Jurkat, Clone E6-1 (cell line): ENCODE results near the gene SLC7A11.

Experiments used
- DNase-seq: peaks from one replicate; pipeline ENCODE4 v3.0.0-alpha.2; 2011; ENCODE audit warnings: low read depth, low spot score
- H3K4me3 ChIP-seq: 2 replicates; pipeline ENCODE4 v1.5.1; 2011; ENCODE audit warnings: mild to moderate bottlenecking, low read length, control low read depth, moderate library complexity

Gene SLC7A11

DNA sequence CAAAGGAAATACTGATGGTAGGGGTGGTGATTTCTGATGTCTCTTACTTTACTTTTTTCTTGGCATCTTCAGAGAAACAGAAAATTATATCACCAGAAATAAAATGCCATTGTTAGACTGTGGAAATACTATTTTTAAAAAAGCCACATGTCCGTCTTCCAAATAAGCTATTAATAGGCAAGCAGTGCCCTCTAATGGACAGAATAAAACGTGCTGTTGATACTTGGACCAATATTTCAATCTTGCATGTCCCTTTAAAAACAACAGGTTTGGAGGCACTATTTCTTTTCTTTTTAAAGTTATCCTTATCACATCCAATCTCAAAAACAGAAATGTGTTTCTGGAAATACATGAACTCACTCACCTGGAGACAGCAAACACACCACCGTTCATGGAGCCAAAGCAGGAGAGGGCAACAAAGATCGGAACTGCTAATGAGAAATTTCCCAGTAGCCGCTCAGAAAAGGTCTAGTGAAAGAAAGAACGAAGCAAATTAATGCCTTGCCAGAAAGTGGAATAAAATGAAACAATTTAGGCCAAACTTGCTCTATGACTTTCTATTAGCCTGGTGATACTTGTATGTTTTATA, 59.2 kb downstream of the SLC7A11 start:
- DNase-seq: peak; percentile 31
- H3K4me3 ChIP-seq: no peak overlapping the region

DNA sequence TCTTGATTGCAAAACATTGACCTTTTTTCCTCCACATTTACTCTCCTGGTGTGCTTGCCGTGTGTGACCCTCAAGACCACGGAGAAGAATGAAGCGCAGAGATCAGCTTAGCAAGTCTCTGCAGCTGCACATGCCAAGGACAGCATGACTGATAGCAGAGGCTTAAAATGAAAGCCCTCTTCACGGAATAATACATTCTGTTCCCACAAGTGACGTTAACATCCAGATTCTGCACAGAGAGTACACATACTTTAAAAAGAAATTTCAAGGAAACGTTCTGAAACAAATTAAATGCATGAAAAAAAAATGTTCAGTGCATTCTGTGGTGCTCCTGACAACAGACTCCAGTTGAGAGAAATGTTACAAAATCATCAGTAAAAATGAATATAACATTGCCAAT, 60.9 kb downstream of the SLC7A11 start:
- no peak overlapping the region for H3K4me3 ChIP-seq
- DNase-seq: no peak

DNA sequence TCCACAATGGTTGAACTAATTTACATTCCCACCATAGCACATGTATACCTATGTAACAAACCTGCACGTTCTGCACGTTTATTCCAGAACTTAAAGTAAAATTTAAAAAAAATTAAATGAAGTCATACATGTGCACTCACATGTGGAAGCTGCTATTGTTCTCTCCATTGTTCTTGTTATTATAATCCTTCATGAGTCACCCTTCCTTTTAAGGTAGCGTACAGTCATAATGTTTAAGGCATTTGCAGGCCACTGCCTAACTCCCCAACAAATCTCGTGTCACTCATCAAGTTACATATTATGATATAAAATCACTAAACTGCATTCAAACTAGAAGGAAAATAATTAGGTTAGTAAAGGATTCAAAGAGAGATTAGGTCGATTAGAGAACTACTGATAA, 63.6 kb downstream of the SLC7A11 start:
- no peak overlapping the region for H3K4me3 ChIP-seq
- DNase-seq: no peak

DNA sequence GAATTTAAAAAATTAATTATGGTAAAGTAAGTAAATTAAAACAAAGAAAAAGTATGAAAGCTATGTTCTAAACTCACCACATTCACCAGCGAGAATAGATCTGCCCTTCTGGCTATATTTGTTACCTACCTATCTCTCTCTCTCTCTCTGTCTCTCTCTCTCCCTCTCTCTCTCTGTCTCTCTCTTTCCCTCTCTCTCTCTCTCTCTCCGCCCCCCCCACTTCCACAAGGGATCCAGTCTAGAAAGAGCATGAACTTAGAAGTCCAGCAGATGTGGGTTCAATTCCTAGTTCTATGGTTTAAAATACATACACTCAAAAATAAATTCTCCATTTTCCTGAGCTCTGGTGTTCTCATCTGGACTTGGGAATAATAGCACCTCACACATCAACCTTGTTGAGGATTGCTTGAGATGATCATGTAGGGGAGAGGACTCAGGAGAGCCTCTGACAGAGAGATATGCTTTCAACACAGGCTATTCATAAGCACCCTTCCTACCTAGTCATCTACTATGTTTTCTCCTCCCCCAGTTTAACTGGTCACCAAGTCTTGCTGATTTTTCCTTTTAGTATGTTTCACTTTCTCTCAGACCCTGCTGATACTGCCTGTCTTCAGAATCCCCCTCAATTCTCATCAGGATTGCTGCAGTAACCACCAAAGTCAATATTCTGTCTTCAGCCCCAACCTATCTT, 64.7 kb downstream of the SLC7A11 start:
- H3K4me3 ChIP-seq: no peak overlapping the region
- DNase-seq: no peak

DNA sequence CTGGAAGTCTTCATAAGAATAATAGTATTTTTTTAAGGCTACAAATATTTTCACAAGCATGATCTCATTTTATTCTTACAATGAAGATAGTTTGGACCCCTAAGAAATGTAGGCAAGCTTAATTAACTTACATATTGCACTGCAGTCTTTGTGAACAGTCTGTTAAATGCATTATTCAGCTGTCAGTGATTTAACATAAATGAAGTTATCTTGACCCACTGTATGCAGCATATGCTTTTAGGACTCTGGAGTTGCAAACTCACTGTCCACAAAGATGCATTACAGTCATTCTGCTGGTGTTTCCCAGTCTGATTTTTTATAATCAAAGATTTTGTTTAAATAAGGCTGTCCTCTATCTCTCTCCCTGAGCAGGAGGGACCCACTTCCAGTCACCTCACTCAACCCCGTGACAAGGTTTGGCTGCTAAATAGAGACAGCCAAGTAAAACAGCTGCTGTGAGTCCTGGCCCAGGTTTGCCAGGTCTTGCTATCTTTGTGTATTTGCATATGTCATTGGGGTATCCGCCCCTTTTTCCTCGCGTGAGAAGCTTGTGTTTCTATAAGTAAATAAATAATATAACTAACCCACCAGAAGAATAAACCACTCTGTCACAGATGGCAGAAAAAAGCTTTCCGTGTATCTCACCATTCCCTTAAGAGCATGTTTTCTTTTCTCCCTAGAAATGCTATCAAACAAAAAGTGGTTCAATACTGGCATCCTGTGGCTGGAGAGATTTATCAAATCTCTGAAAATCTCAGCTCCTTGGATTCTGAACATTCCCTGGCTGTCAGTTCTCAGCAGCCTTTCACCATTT, 67.0 kb downstream of the SLC7A11 start:
- no peak for DNase-seq
- no peak overlapping the region for H3K4me3 ChIP-seq

DNA sequence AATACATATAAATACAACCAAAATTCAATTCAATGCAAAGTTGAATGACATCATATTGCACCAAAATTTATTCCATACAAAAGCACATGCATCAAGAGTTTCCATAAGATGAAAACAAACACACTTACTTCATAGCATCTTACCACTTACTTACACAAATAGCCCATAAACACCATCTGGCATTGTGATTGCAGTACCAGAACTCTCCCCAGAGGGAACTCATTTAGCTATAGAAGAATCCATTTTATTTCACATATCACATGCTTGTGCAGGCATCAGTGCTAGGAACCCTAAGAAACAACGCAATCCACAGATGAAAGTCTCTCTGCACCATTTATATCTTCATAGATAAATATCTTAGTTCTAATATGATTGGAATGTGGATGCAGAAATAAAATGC, 77.9 kb downstream of the SLC7A11 start:
- H3K4me3 ChIP-seq: no peak overlapping the region
- DNase-seq: no peak

DNA sequence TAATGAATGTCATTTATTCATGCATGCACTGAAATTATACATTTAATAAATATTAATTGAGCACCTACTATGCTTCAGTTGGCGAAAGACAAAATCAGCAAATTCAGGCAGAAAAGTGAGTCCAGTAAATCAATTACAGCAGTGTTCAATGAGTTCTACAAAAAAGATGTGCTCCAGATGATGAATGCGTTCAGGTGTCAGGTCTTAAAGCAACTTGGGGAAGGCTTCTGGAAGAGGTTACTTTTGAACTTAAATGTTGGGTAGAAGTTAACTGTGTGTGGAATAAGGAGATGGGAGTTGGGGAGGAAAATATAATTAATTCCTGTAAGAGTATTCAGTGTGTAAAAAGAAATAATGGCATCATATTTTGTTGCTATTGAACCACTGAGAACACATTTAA, 79.0 kb downstream of the SLC7A11 start:
- no peak overlapping the region for H3K4me3 ChIP-seq

DNA sequence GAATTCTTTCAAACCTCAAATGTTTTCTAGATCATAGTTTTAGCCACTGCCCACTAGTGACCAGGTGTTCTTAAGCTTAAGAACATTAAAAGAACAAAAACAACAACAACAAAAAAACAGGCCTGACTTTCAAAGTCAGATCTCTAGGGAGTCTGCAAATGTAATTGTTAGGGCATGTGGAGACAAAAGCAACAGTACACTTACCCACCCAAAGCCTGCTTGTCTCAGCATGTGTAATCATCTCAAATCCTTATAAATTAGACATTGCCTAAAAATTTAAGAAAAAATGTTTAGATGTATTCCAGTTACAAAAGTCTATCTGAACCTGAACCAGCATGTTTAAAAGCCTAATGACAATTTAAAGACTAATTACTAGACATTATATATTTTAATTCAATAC, 79.9 kb downstream of the SLC7A11 start:
- no peak for DNase-seq
- no peak overlapping the region for H3K4me3 ChIP-seq

More for the DNA sequence above, 79.0 kb downstream of the SLC7A11 start:
- no peak for DNase-seq

DNA sequence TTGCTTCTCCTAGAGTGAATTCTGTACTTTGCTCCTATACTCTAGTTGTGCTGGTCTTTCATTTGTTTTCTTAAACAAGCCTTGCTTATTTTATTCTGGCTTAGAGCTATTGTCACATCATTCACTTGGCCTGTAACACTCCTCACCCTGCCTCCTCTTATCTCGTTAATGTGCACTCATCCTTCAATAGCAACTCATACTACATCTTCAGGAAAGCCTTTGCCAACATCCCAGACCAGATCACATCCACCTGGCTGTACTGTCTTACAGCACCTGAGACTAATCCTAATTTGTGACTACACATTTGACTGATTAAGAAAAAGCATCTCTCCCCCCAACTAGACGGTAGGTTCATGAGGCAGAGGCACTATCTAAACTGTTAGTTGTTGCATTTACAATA, 80.8 kb downstream of the SLC7A11 start:
- DNase-seq: no peak
- H3K4me3 ChIP-seq: no peak overlapping the region

DNA sequence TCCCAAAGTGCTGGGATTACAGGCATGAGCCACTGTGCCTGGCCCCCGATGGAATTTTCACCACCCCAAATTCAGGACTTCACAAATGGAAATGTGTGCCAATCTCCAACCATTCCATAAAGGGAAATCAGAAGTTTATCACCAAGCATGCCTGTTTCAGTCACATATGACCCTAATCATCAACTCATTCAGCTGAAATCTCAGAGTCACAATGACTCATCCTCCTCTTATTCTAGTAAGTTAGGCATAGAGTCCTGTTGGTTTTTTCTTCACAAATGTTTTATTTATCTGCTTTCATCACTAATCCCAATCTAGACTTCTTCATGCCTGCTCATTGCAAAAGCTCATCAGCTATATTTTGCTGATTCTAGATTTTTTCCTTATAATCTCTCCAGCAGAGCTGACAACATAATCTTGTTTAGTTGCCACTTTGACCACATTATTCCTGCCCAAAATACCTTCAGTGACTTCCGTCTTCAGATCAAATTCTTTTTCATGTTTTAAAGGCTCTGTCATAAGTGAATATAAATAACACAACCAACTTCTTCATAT, 83.3 kb downstream of the SLC7A11 start:
- DNase-seq: no peak
- H3K4me3 ChIP-seq: no peak overlapping the region

DNA sequence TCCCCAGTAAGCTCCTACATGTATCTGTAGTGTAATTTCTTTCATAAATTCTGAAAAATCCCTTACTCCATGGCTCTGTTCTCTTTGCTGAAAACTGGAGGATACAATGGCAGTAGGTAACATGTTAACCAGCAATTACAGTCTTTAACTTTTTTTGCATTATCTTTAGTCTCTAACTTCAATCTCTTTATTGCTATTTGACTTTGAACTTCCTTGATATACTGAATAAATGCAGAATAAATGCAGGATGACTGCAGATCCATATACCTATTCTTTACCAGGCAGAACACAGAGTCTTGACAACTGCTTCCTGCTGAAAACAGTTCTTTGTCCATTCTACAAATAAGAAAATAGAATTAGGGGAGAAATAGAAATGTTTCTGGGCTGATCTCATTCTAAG, 101.3 kb downstream of the SLC7A11 start:
- no peak for DNase-seq

DNA sequence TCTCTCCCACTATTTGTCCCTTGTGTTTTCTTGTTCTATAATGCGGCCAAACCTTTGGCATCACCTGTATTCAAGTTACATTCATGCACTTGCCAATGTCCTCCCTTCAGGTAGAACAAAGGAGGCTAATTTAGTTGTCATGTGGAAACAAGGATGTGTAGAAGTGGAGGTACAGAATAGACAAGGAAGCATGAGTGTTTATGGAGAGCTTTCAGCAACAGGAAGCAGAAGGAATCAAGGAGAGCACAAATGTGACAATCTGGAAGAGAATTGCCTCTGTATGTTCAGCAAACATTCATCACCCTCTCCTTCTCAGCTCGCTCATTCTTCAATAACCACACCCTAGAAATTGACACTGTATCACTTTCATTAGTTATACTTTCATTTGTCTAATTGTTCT, 103.4 kb downstream of the SLC7A11 start:
- H3K4me3 ChIP-seq: no peak overlapping the region
- no peak for DNase-seq

More for the DNA sequence above, 101.3 kb downstream of the SLC7A11 start:
- H3K4me3 ChIP-seq: no peak overlapping the region

DNA sequence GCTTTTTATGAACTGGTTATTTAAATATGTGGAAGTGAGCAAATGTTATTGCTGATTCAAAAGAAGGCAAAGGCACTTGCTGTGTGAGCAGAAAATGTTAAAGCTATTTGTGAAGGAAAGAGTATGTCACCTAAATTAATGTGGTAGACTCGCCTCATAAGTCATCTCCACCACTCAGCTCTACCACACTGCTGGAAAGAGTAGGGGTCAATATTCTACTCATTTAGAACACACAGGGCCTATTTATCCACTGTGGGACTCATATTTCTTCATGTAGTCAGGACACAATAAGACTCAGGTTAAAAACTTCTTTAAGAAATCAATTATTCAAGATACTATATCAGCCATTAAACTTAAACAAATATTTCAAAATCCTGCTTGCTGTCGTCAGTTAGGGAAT, 106.5 kb downstream of the SLC7A11 start:
- no peak overlapping the region for H3K4me3 ChIP-seq
- no peak for DNase-seq

DNA sequence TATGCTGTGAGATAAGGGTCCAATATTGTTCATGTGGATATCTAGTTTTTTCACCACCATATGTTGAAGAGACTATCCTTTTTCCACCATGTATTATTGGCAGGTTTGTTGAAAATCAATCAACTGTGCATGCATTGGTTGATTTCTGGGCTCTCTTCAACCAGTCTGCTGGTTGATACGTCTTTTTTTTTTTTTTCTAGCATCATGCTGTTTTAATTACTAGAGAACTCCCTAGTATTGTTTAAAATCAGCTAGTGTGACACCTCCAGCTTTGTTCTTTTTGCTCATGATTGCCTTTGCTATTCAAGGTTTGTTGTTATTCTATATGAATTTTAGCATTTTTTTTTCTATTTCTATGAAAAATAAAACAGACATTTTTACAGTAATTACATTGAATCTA, 123.9 kb downstream of the SLC7A11 start:
- no peak for DNase-seq
- H3K4me3 ChIP-seq: no peak overlapping the region

DNA sequence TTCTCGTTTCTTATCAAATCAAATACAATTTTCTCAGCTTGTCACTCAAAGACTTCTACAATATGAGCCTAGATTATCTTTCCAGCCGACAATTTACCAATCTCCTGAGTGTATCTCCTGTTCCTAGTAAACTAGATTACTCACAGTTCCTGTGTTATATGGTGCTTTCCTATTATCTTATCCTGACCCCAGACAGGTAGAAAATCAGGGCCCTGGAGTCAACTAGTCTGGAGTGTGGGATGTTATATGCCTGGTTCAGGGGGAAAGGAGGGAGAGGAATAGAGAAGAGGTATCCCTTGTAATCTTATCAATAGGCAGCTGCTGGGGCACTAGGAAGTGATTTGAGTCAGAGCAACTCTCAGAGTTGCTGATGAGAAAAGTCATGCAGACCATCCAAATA, 127.1 kb downstream of the SLC7A11 start:
- DNase-seq: no peak
- H3K4me3 ChIP-seq: no peak overlapping the region

DNA sequence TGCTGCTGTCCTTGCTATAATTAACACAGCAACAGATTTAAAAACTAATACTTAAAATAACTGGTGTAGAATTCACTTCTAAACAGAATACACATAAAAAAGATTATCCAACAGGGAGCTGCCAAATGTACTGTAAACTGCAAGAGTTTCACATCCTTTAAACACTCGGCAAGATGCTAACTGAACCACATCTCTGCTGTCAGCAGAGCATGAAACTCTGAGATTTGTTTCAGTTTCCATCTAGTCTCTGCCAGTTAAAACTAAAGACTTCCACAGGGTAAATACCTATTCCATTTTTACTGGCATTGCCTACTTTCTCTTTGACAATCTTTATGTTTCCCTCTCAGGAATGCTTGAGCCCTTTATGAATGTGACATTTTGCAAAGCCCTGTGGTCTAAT, 127.7 kb downstream of the SLC7A11 start:
- no peak for DNase-seq
- no peak overlapping the region for H3K4me3 ChIP-seq
